MM.1S (cell line): ENCODE results near the gene WIPF2.

ENCODE experiments used
- DNase-seq: peaks from one replicate; pipeline ENCODE4 v3.0.0-alpha.2; 2015
- H2AFZ ChIP-seq: fragments of 300-600 bp; sonication (generic); 2 replicates; pipeline ENCODE4 v1.6.0; 2016; ENCODE audit warnings: antibody characterized with exemption, low read length
- H3F3A ChIP-seq: fragments of 300-600 bp; sonication (generic); 2 replicates; pipeline ENCODE4 v1.6.1; 2016; ENCODE audit warnings: mild to moderate bottlenecking, antibody characterized with exemption, low read length, moderate library complexity, mixed read lengths; ENCODE audit not compliant: insufficient read depth
- H3K27ac ChIP-seq: fragments of 300-600 bp; sonication (generic); 2 replicates; pipeline ENCODE4 v1.5.1; 2016; ENCODE audit warnings: mild to moderate bottlenecking, low read length
- H3K27me3 ChIP-seq: fragments of 300-600 bp; sonication (generic); replicated peaks from 2 replicates; pipeline ENCODE4 v1.6.0; 2016; ENCODE audit warnings: low read length; ENCODE audit not compliant: insufficient read depth
- H3K36me3 ChIP-seq: fragments of 300-600 bp; sonication (generic); replicated peaks from 2 replicates; pipeline ENCODE4 v1.6.1; 2016; ENCODE audit warnings: mild to moderate bottlenecking, low read length, mixed read lengths; ENCODE audit not compliant: insufficient read depth
- H3K4me1 ChIP-seq: fragments of 300-600 bp; sonication (generic); 2 replicates; pipeline ENCODE4 v1.6.1; 2016; ENCODE audit warnings: low read length, mixed read lengths
- H3K4me2 ChIP-seq: fragments of 300-600 bp; sonication (generic); 2 replicates; pipeline ENCODE4 v1.6.0; 2016; ENCODE audit warnings: low read depth, low read length
- H3K4me3 ChIP-seq: fragments of 300-600 bp; sonication (generic); 2 replicates; pipeline ENCODE4 v1.5.1; 2016; ENCODE audit warnings: low read length, mixed read lengths
- H3K79me2 ChIP-seq: fragments of 300-600 bp; sonication (generic); 2 replicates; pipeline ENCODE4 v1.6.1; 2016; ENCODE audit warnings: mixed run types, low read length, mixed read lengths
- H3K9ac ChIP-seq: fragments of 300-600 bp; sonication (generic); 2 replicates; pipeline ENCODE4 v1.6.1; 2016; ENCODE audit warnings: low read length, mixed read lengths
- H3K9me2 ChIP-seq: fragments of 300-600 bp; sonication (generic); replicated peaks from 2 replicates; pipeline ENCODE4 v1.6.1; 2016; ENCODE audit warnings: mild to moderate bottlenecking, low read length, mixed read lengths; ENCODE audit not compliant: insufficient read depth
- H3K9me3 ChIP-seq: fragments of 300-600 bp; sonication (generic); replicated peaks from 2 replicates; pipeline ENCODE4 v1.6.1; 2016; ENCODE audit warnings: mild to moderate bottlenecking, low read length, mixed read lengths; ENCODE audit not compliant: insufficient read depth
- H4K20me1 ChIP-seq: fragments of 300-600 bp; sonication (generic); 2 replicates; pipeline ENCODE4 v1.6.1; 2016; ENCODE audit warnings: mild to moderate bottlenecking, low read length, moderate library complexity, mixed read lengths; ENCODE audit not compliant: insufficient read depth
- EZH2 ChIP-seq: fragments of 300-600 bp; sonication (generic); optimal IDR thresholded peaks from 2 replicates; pipeline ENCODE3; 2017; ENCODE audit warnings: low read depth, mild to moderate bottlenecking, antibody characterized with exemption, low read length, mixed read lengths
- EZH2phosphoT487 ChIP-seq: fragments of 300-600 bp; sonication (generic); IDR thresholded peaks from 2 replicates; pipeline ENCODE4 v1.6.1; 2018; ENCODE audit warnings: antibody characterized with exemption, low read length
- TF ChIP-seq, protein P1 (sequence below): fragments of 300-600 bp; sonication (generic); IDR thresholded peaks from 2 replicates; pipeline ENCODE4 v1.5.1; 2016; ENCODE audit warnings: antibody characterized with exemption, low read length, mixed read lengths

Gene WIPF2

DNA sequence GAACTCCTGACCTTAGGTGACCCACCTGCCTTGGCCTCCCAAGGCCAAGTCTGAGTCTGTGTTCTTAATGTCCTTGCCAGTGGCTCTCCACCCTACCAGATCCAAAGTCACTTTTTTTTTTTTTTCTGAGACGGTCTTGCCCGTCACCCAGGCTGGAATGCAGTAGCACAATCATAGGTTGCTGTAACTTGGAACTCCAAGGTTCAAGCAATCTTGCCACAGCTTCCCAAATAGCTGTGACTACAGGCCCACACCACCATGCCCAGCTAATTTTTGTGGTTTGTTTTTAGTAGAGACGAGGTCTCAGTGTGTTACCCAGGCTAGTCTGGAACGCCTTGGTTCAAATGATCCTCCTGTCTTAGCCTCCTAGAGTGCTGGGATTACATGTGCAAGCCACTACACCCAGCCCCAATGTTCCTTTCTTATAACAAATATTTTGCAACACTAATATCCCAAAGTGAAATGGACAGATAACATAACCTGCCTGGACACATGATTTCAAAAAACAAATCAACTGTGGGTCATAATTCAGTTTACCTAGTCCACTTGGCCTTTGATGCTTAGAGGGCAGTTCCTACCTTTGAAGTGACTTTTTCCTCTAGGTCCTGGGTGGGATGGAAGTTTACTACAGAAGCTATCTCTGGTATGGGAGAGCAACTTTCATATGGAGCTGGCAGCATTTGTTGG is 45.9 kb upstream of the WIPF2 start:
- H3K4me1 ChIP-seq, result 0 out of 2 replicates have a peak, but pooled peaks cover 5% of the 10 kb centered on the region
- H3K4me2 ChIP-seq, result no peak overlapping the region
- H3K27ac ChIP-seq, result no peak overlapping the region
- no peaks in the 10 kb centered on the region for H3K9me2 ChIP-seq
- TF ChIP-seq, protein P1, sequence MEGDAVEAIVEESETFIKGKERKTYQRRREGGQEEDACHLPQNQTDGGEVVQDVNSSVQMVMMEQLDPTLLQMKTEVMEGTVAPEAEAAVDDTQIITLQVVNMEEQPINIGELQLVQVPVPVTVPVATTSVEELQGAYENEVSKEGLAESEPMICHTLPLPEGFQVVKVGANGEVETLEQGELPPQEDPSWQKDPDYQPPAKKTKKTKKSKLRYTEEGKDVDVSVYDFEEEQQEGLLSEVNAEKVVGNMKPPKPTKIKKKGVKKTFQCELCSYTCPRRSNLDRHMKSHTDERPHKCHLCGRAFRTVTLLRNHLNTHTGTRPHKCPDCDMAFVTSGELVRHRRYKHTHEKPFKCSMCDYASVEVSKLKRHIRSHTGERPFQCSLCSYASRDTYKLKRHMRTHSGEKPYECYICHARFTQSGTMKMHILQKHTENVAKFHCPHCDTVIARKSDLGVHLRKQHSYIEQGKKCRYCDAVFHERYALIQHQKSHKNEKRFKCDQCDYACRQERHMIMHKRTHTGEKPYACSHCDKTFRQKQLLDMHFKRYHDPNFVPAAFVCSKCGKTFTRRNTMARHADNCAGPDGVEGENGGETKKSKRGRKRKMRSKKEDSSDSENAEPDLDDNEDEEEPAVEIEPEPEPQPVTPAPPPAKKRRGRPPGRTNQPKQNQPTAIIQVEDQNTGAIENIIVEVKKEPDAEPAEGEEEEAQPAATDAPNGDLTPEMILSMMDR, result no peak
- TF ChIP-seq EZH2phosphoT487 (no peak), EZH2 (no peak)
- H3K4me3 ChIP-seq, result no peak overlapping the region
- H3F3A ChIP-seq, result no peaks in the 10 kb centered on the region; the same call in 1 of the 2 replicates
- no peaks in the 10 kb centered on the region; the same call in 1 of the 2 replicates for H3K36me3 ChIP-seq
- no peaks in the 10 kb centered on the region for H3K9me3 ChIP-seq
- no peaks in the 10 kb centered on the region for H4K20me1 ChIP-seq
- H2AFZ ChIP-seq, result no peak overlapping the region
- no peaks in the 10 kb centered on the region for H3K79me2 ChIP-seq
- no peak for DNase-seq
- H3K27me3 ChIP-seq, result no peaks in the 10 kb centered on the region
- no peak overlapping the region for H3K9ac ChIP-seq

DNA sequence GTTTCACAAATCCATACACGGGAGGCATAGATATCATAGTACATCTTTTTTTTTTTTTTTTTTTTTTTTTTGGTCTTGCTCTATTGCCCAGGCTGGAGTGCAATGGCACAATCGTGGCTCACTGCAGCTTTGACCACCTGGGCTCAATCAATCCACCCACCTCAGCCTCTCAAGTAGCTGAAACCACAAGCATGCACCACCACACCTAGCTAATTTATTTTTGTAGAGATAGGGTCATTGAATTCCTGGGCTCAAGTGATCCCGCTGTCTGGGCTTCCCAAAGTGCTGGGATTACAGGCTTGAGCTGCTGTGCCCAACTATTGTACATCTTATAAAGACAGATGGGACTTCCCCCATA is 45.3 kb upstream of the WIPF2 start:
- 0 out of 2 replicates have a peak, but pooled peaks cover 5% of the 10 kb centered on the region for H3K4me1 ChIP-seq
- H3K4me2 ChIP-seq, result no peak overlapping the region
- no peak for DNase-seq
- no peaks in the 10 kb centered on the region; the same call in 1 of the 2 replicates for H3F3A ChIP-seq
- no peaks in the 10 kb centered on the region for H4K20me1 ChIP-seq
- no peak overlapping the region for H3K27ac ChIP-seq
- no peak for TF ChIP-seq EZH2phosphoT487
- TF ChIP-seq, protein P1, result no peak
- TF ChIP-seq EZH2, result no peak
- no peak overlapping the region for H3K9ac ChIP-seq
- H3K36me3 ChIP-seq, result no peaks in the 10 kb centered on the region; the same call in 1 of the 2 replicates
- H3K9me2 ChIP-seq, result no peaks in the 10 kb centered on the region
- H3K4me3 ChIP-seq, result no peak overlapping the region
- no peak overlapping the region for H2AFZ ChIP-seq
- H3K79me2 ChIP-seq, result no peaks in the 10 kb centered on the region
- H3K9me3 ChIP-seq, result no peaks in the 10 kb centered on the region
- no peaks in the 10 kb centered on the region for H3K27me3 ChIP-seq

DNA sequence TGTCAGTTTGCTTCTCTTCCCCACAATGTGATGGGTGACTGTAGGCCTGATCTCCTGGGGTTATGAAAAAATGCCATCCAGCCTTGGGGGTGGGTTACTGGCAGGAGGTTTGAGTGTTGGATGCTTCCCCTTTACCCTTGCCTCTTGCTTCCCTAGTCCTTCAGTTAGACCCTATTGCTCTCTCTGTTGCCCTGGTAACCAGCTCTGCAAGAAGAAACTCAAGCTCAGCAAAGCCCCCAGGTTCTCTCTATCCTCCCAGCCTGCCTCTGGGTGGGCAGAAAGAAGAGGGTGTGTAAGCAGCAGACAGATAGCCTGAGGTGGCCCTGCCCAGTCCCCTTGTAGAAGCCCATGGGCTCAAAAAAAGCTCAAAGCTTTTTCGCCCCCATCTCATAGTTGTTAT is 44.6 kb upstream of the WIPF2 start:
- no peak for DNase-seq
- Histone ChIP-seq H4K20me1 (no peaks in the 10 kb centered on the region), H3K27ac (no peak overlapping the region), H3K9me3 (no peaks in the 10 kb centered on the region), H3F3A (no peaks in the 10 kb centered on the region; the same call in 1 of the 2 replicates), H2AFZ (no peak overlapping the region), H3K4me1 (0 out of 2 replicates have a peak, but pooled peaks cover 5% of the 10 kb centered on the region), H3K36me3 (no peaks in the 10 kb centered on the region; the same call in 1 of the 2 replicates), H3K27me3 (no peaks in the 10 kb centered on the region), H3K4me2 (no peak overlapping the region), H3K4me3 (no peak overlapping the region), H3K9me2 (no peaks in the 10 kb centered on the region), H3K79me2 (no peaks in the 10 kb centered on the region), H3K9ac (no peak overlapping the region)
- TF ChIP-seq EZH2 (no peak), EZH2phosphoT487 (no peak)
- TF ChIP-seq, protein P1, result no peak
